HG02623 (cell line): Measurements from ENCODE around the gene HOXB9.

ENCODE experiments used
- ATAC-seq: cut with Tn5 transposase; IDR thresholded peaks from one replicate; pipeline ENCODE4 v1.9.1; 2021; ENCODE audit warnings: moderate library complexity; ENCODE audit not compliant: unreplicated experiment

HOXB9 gene

DNA sequence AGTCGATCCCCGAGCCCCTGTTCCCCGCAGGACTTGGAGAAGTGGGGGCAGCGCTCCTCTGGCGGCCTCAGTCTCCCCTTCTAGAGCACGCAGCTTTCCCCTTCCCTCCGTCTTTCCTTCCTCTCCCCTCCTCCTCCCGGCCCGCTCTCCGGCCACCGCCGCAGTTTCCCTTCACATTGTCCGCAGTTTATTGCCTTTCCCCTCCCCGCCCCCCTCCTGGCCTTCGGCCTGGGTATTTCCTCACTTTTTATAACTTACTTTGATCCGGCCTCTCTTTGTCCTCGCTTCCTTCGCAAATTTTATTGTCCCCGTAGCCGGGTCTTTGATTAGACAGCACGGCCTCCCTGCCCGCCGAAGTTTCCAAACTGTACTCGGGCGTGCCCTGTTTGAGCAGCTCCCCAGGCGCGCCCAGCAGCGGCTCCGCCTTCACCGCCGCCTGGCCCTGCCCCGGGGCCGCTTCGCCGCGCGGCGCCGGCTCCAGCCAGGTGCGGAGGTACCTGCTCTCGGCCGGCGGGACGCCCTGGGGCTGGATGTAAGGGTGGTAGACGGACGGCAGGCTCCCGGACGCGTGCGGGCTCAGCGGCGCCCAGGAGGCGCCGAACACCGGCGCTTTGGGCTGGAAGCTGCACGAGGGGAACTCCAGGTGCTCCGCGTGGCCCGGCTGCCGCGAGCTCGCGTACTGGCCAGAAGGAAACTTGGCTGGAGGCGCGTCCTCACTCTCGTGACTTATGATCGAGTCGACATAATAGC, 488 bp downstream of the HOXB9 start:
- no peak for ATAC-seq

- ATAC-seq = no peak
Observed at GRCh38 chr17:48624544-48625494, 1.3 kb downstream of the HOXB9 start.

- no peak for ATAC-seq
Observed at GRCh38 chr17:48624118-48624517, 2.0 kb downstream of the HOXB9 start.

GRCh38 chr17:48623583-48623982, 2.6 kb downstream of the HOXB9 start:
- ATAC-seq = no peak

DNA sequence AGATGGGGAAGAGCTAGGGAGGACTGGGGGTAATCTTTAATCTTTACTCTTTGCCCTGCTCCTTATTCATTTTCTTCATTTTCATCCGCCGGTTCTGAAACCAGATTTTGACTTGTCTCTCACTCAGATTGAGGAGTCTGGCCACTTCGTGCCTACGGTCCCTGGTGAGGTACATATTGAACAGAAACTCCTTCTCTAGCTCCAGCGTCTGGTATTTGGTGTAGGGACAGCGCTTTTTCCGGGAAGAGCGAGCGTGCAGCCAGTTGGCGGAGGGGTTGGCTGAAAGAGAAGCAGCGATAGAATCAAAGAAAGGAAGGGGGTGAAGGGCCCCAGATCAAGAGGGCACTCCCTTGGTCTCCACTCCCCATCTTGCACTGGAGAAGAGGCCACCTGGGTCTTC, 3.3 kb downstream of the HOXB9 start:
- no peak for ATAC-seq

GRCh38 chr17:48621410-48622392, 4.5 kb downstream of the HOXB9 start:
- no peak for ATAC-seq

DNA sequence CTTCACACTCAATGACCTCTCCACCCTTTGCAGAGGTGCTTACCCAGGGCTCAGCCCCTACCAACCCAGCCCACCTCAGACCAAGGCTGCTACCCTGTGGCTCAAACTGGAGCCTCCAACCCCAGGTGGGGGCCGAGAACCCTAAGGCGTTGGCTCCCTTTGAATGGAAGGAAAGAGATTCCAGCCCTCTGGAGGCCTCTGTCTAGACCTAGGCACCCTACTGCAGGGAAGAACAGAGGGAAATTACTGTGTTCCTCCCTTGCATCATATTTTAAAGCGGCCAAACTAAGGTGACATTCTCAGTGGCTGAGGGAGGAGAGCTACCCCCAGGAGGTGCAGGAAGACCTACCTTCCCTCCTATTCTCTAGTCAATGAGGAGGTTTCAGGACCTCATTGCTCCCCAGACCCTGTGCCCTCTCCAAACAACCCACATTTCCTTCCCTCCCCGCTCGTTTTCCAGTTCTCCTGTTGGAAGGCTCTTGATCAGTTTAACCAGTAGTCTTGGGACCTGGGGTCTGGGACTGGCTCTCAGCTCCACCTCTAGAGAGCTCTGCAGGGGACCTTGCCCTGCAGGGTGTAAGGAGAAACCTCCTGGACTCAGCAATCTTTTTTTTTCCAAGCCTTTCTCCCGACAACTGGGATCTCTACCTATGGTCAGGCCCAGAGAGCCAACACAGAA, 5.6 kb downstream of the HOXB9 start:
- no peak for ATAC-seq

- ATAC-seq = no peak
Observed at GRCh38 chr17:48619826-48620449, 6.2 kb downstream of the HOXB9 start.

GRCh38 chr17:48618256-48618896, 7.8 kb downstream of the HOXB9 start:
- ATAC-seq = no peak

DNA sequence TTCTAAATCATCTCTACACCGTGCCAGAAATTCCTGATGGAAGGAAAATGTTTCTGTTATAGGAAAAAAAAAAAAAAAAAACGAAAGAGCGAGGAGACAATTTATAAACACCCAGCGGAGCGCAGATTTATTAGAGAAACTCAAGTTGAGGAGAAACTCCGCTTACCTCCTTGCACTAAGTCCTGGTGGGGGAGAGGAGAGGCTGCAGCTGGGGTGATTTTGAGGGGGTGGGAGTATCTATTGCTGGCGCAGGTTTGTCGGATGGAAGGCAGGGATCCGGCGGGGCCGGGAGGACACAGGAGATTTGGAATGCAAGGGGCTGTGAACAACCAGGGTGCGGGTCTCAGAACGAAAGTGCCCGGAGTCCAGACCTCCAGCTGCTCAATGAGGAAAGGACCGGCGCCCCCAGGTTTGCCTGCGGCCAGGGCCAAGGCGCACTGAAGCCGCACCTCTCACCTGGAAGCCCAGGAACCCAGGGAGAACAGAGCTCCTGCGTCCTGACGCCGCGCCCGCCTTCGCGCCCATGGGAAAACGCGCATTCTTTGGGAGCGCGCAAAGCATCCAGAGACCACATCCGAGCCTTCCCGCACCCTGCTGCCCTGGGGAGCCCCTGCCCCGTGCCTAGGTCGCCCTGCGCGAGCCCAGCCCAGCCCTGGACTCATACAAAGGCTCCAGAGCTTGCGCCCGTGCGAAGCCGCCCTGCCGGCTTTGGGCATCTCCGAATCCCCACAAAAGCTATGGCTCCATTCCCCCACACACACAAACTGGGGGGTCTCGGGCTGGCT, 8.5 kb downstream of the HOXB9 start:
- no peak for ATAC-seq

- no peak for ATAC-seq
Observed at GRCh38 chr17:48616717-48617470, 9.3 kb downstream of the HOXB9 start.

- ATAC-seq = no peak
Observed at GRCh38 chr17:48615963-48616716, 10.0 kb downstream of the HOXB9 start.

DNA sequence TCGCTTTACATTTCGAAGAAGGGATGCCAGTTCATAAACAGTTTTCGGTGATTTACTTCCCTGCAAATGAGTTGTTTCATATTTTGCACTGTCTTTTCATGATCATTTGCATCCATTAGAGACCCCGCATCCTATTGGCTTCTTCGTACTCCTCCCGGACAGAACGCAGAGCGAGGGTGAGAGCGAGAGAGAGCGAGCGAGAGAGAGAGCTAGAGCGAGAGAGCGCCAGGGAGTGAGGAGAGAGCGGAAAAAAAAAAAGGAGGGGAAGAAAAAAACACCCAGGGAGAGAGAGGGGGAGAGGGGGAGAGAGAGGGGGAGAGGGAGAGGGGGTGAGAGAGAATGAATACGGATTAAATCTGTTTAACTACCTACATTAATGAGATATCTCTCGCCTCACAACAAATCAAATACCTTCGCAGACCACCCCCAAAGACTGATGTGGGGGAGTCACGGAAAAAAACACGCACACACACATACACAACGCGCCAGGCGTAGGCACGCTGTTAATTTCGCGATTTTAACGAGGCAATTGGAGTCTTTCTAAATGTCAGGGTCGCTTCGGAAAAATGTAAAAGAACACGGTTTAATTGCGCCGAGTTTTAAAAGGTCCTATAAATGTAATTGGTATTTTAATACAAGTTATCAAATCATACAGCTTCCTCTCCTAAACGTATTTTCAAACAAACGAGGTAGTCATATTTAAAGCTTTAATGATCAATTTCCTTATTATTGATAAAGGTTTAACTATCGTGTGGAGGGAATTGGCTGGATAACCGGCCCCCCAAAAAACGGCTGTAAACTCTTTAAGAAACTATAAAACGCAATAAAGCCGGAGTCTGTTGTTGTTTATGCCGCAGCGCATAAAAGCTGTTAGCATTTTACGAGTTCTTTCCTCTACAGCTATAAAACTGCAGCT, 10.9 kb downstream of the HOXB9 start, which contains the start of gene HOXB8:
Gene HOXB8 (minus strand): TSS at position 246 of the 916 bp plus-strand sequence. CDS start 588 bp downstream, outside the sequence.
- ATAC-seq = no peak

- ATAC-seq = no peak
Observed at GRCh38 chr17:48613862-48614694, 12.1 kb downstream of the HOXB9 start.
